GM12878 (cell line): ENCODE results near the gene GPC5. TPM values are rescaled to one million over a fixed set of nuclear protein-coding genes. Genes with fewer than 3 reads are reported as not detected.

Source experiments
- BACH1 ChIP-seq: fragments of 450-650 bp; IDR thresholded peaks from 2 replicates; pipeline ENCODE4 v1.6.1; 2017; ENCODE audit warnings: mild to moderate bottlenecking, borderline replicate concordance
- IKZF1 ChIP-seq: fragments of 450-650 bp; conservative IDR thresholded peaks from 2 replicates; pipeline ENCODE4 v1.6.1; 2017; ENCODE audit warnings: antibody characterized with exemption, mild to moderate bottlenecking
- IRF3 ChIP-seq: fragments of 450-650 bp; IDR thresholded peaks from 2 replicates; pipeline ENCODE4 v1.6.1; 2014; ENCODE audit warnings: mild to moderate bottlenecking
- IRF5 ChIP-seq: fragments of 450-650 bp; IDR thresholded peaks from 2 replicates; pipeline ENCODE4 v1.6.1; 2017; ENCODE audit warnings: borderline replicate concordance
- SIX5 ChIP-seq: IDR thresholded peaks from 2 replicates; pipeline ENCODE4 v1.6.1; 2011; ENCODE audit warnings: mild to moderate bottlenecking, low read depth, low read length, moderate library complexity; ENCODE audit not compliant: severe bottlenecking
- ZNF592 ChIP-seq: fragments of 450-650 bp; IDR thresholded peaks from 2 replicates; pipeline ENCODE4 v1.6.1; 2017; ENCODE audit warnings: mild to moderate bottlenecking, moderate library complexity
- polyA plus RNA-seq, 11 experiments: library from polyadenylated mRNA; depleted of rRNA in 4 of 11; unstranded in 6 of 11; stranded (reverse) in 5 of 11; fragments of >200 nt; fragmentation: Nextera tagmentation in 4 of 11; fragmentation: Illumina TruSeq in 1 of 11; extraction: Ambion mirVana in 4 of 11; extraction: Trizol in 1 of 11; gene quantifications; 1 replicate in 1 of 11; 2 replicates in 10 of 11; pipeline versions ENCODE4 v1.2.1 to v1.2.3, GENCODE V29; 2011 to 2016; ENCODE audit warnings: inconsistent platforms in 2 of 11, missing spikeins in 2 of 11, low read depth in 1 of 11
- total RNA-seq, 4 experiments: library from RNA; depleted of rRNA in 3 of 4; stranded (reverse); fragments of >200 nt in 3 of 4; fragmentation: Illumina TruSeq in 1 of 4; extraction: Trizol in 1 of 4; gene quantifications; 2 replicates each; pipeline versions ENCODE4 v1.2.1 to v1.2.3, GENCODE V29; 2013 to 2021

GPC5 gene
- total and polyA plus RNA-seq, 10 of the 15 experiments (the other 5 are each of a cell fraction or from before 2014, with no cell fraction given) = 0.05 to 0.87 (median 0.44) TPM; not detected in 1

GRCh38 chr13:92894447-92894846, 1496.0 kb downstream of the GPC5 start (continued):
- TF ChIP-seq IRF5 = no peak
- TF ChIP-seq IRF3 = no peak
- no peak for TF ChIP-seq IKZF1
- no peak for TF ChIP-seq BACH1
- TF ChIP-seq SIX5 = no peak
- TF ChIP-seq ZNF592 = no peak
